IMR-90 (cell line): ENCODE results near the gene UBL5.

Source experiments
- CHD1 ChIP-seq: IDR thresholded peaks from 2 replicates; pipeline ENCODE4 v1.6.1; 2012; ENCODE audit warnings: low read depth, low read length, improper control_type of control experiment
- CTCF ChIP-seq: conservative IDR thresholded peaks from 2 replicates; pipeline ENCODE4 v1.5.1; 2012; ENCODE audit warnings: mild to moderate bottlenecking, low read depth, low read length, improper control_type of control experiment
- POLR2A ChIP-seq: IDR thresholded peaks from 2 replicates; pipeline ENCODE4 v1.6.1; 2012; ENCODE audit warnings: mild to moderate bottlenecking, low read depth, low read length
- RAD21 ChIP-seq: IDR thresholded peaks from 2 replicates; pipeline ENCODE4 v1.6.1; 2012; ENCODE audit warnings: low read length, improper control_type of control experiment
- RCOR1 ChIP-seq: IDR thresholded peaks from 2 replicates; pipeline ENCODE4 v1.6.1; 2012; ENCODE audit warnings: mild to moderate bottlenecking, low read length, improper control_type of control experiment; ENCODE audit not compliant: insufficient replicate concordance

GRCh38 chr19:9797871-9798270 is 29.8 kb upstream of the UBL5 start:
- TF ChIP-seq RCOR1: no peak
- TF ChIP-seq CTCF: no peak
- no peak for TF ChIP-seq POLR2A
- TF ChIP-seq CHD1: no peak
- TF ChIP-seq RAD21: no peak
